Smooth muscle cell (in vitro differentiated cells): ENCODE data around the gene BRSK1. TPM values are rescaled to one million over a fixed set of nuclear protein-coding genes. Genes with fewer than 3 reads are reported as not detected.

Experiments
- DNase-seq: peaks from one replicate; lab custom pipeline; 2025; ENCODE audit not compliant: unreplicated experiment; lab: John Stamatoyannopoulos, UW
- H2AFZ ChIP-seq: fragments of 200-600 bp; sonication (generic); 2 replicates; pipeline ENCODE4 v1.6.0; 2016; ENCODE audit warnings: antibody characterized with exemption, low read depth, mild to moderate bottlenecking
- H3F3A ChIP-seq: fragments of 200-600 bp; sonication (generic); 2 replicates; pipeline ENCODE4 v1.6.0; 2017; ENCODE audit warnings: antibody characterized with exemption, low read depth
- H3K27ac ChIP-seq: fragments of 200-600 bp; sonication (generic); 2 replicates; pipeline ENCODE4 v1.5.1; 2016; ENCODE audit warnings: low read depth, mild to moderate bottlenecking
- H3K27me3 ChIP-seq: fragments of 200-600 bp; sonication (generic); 2 replicates; pipeline ENCODE4 v1.6.1; 2016; ENCODE audit warnings: low read depth, mild to moderate bottlenecking
- H3K36me3 ChIP-seq: fragments of 200-600 bp; sonication (generic); 2 replicates; pipeline ENCODE4 v1.5.1; 2016; ENCODE audit warnings: low read depth
- H3K4me1 ChIP-seq: fragments of 200-600 bp; sonication (generic); 2 replicates; pipeline ENCODE4 v1.5.1; 2016; ENCODE audit warnings: low read depth
- H3K4me2 ChIP-seq: fragments of 200-600 bp; sonication (generic); 2 replicates; pipeline ENCODE4 v1.6.0; 2016; ENCODE audit warnings: mild to moderate bottlenecking
- H3K4me3 ChIP-seq: fragments of 200-600 bp; sonication (generic); 2 replicates; pipeline ENCODE4 v1.5.1; 2016; ENCODE audit warnings: mild to moderate bottlenecking
- H3K79me2 ChIP-seq: fragments of 200-600 bp; sonication (generic); 2 replicates; pipeline ENCODE4 v1.6.0; 2016; ENCODE audit warnings: low read depth, mild to moderate bottlenecking
- H3K9ac ChIP-seq: fragments of 200-600 bp; sonication (generic); 2 replicates; pipeline ENCODE4 v1.6.0; 2016; ENCODE audit warnings: low read depth
- H3K9me3 ChIP-seq: fragments of 200-600 bp; sonication (generic); replicated peaks from 2 replicates; pipeline ENCODE4 v1.5.1; 2016; ENCODE audit warnings: low read depth
- H4K20me1 ChIP-seq: fragments of 200-600 bp; sonication (generic); 2 replicates; pipeline ENCODE4 v1.6.0; 2016; ENCODE audit warnings: low read depth
- CTCF ChIP-seq: fragments of 200-600 bp; sonication (generic); IDR thresholded peaks from 2 replicates; pipeline ENCODE4 v1.5.1; 2017; ENCODE audit warnings: borderline replicate concordance, mild to moderate bottlenecking, antibody characterized with exemption; ENCODE audit not compliant: insufficient read depth, poor library complexity, severe bottlenecking
- WGBS: methylation state at CpG from one replicate; pipeline ENCODE4 v1.1.7; 2016; ENCODE audit warnings: low lambda C conversion rate; 5-methylcytosine and 5-hydroxymethylcytosine counted together
- polyA plus RNA-seq: library from polyadenylated mRNA; unstranded; fragments of >200 nt; fragmentation: Nextera tagmentation; extraction: Ambion mirVana; gene quantifications from 2 replicates; pipeline ENCODE4 v1.2.1, GENCODE V29; 2016
- total RNA-seq: library from RNA; depleted of rRNA; stranded (reverse); fragments of >200 nt; gene quantifications from 2 replicates; pipeline ENCODE4 v1.2.3, GENCODE V29; 2014

BRSK1 gene
- total and polyA plus RNA-seq, 2 experiments from 2014 or later = 3.0 to 5.0 TPM

- Histone ChIP-seq H3K9me3 (no peaks in the 10 kb centered on the region), H4K20me1 (no peaks in the 10 kb centered on the region), H3K4me2 (no peak overlapping the region), H3K27ac (no peak overlapping the region), H2AFZ (no peak overlapping the region), H3K9ac (no peak overlapping the region), H3K4me1 (no peaks in the 10 kb centered on the region), H3K36me3 (no peaks in the 10 kb centered on the region), H3K4me3 (no peak overlapping the region), H3K27me3 (no peaks in the 10 kb centered on the region), H3F3A (no peaks in the 10 kb centered on the region), H3K79me2 (no peaks in the 10 kb centered on the region)
- WGBS = 89% methylated on average over 5 of the region's 8 CpGs
- DNase-seq = no peak
- no peak for TF ChIP-seq CTCF
Observed at GRCh38 chr19:55320844-55321419, 37.1 kb downstream of the BRSK1 start.

- Histone ChIP-seq H3K36me3 (no peaks in the 10 kb centered on the region), H3K4me2 (no peak overlapping the region), H3K4me3 (no peak overlapping the region), H2AFZ (no peak overlapping the region), H3K9ac (no peak overlapping the region), H4K20me1 (no peaks in the 10 kb centered on the region), H3K4me1 (no peaks in the 10 kb centered on the region), H3K79me2 (no peaks in the 10 kb centered on the region), H3F3A (no peaks in the 10 kb centered on the region), H3K9me3 (no peaks in the 10 kb centered on the region), H3K27ac (no peak overlapping the region), H3K27me3 (no peaks in the 10 kb centered on the region)
- DNase-seq = no peak
- no peak for TF ChIP-seq CTCF
- WGBS = 86% methylated on average over 9 of the region's 9 CpGs
Observed at GRCh38 chr19:55321466-55322137, 37.8 kb downstream of the BRSK1 start.

GRCh38 chr19:55322204-55322885 lies 38.5 kb downstream of the BRSK1 start:
- H3K36me3 ChIP-seq = no peaks in the 10 kb centered on the region
- DNase-seq = no peak
- no peak for TF ChIP-seq CTCF
- 87% methylated on average over 10 of the region's 12 CpGs for WGBS
- no peaks in the 10 kb centered on the region for H4K20me1 ChIP-seq
- no peaks in the 10 kb centered on the region for H3F3A ChIP-seq
- no peaks in the 10 kb centered on the region for H3K79me2 ChIP-seq
- no peak overlapping the region for H3K9ac ChIP-seq
- H3K4me3 ChIP-seq = no peak overlapping the region
- H2AFZ ChIP-seq = no peak overlapping the region
- H3K27ac ChIP-seq = no peak overlapping the region
- H3K4me1 ChIP-seq = no peaks in the 10 kb centered on the region
- no peak overlapping the region for H3K4me2 ChIP-seq
- no peaks in the 10 kb centered on the region for H3K9me3 ChIP-seq
- no peaks in the 10 kb centered on the region for H3K27me3 ChIP-seq
